ENCODE measurements around the gene CACUL1.

Gene CACUL1

DNA sequence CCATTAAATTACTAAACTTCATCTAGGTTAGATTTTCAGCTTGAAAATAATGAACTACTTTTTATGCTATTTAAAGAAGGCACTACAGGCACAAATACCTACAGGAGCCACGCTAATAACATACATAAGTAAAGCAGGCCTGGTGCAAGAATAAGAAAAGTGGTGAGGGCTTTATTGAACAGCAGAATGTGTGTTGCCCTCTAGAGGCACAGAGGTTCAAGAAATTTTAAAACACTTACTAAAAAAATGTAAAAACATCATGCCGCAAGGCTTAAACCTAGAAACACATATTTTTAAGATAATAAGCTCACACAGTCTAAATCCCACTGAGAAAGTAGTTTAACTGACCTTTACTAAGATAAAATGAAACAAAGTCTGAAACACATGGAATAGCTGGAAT lies 20.3 kb downstream of the CACUL1 start:
- peak; percentile 31 for TF ChIP-seq CTCF (IDR thresholded peaks at IDR 0.05; ENCODE audit: low read depth, low read length)
- H3K4me3 ChIP-seq (replicated peaks in 1 of 2; ENCODE audit: low read depth in 2 of 2, low read length in 2 of 2): no peak overlapping the region
- DNase-seq (ENCODE audit: low read depth in 2 of 2): peak; percentile 19 to 31

- no peak for DNase-seq (ENCODE audit: low read depth in 2 of 2)
- H3K4me3 ChIP-seq (replicated peaks in 1 of 2; ENCODE audit: low read depth in 2 of 2, low read length in 2 of 2): no peak overlapping the region
- no peak for TF ChIP-seq CTCF (IDR thresholded peaks at IDR 0.05; ENCODE audit: low read depth, low read length)
These were observed 22.3 kb downstream of the CACUL1 start for GRCh38 chr10:118732245-118733165.

GRCh38 chr10:118730756-118731456 lies 23.9 kb downstream of the CACUL1 start:
- H3K4me3 ChIP-seq (replicated peaks in 1 of 2; ENCODE audit: low read depth in 2 of 2, low read length in 2 of 2): no peak overlapping the region
- no peak for TF ChIP-seq CTCF (IDR thresholded peaks at IDR 0.05; ENCODE audit: low read depth, low read length)
- DNase-seq (ENCODE audit: low read depth in 2 of 2): no peak

DNA sequence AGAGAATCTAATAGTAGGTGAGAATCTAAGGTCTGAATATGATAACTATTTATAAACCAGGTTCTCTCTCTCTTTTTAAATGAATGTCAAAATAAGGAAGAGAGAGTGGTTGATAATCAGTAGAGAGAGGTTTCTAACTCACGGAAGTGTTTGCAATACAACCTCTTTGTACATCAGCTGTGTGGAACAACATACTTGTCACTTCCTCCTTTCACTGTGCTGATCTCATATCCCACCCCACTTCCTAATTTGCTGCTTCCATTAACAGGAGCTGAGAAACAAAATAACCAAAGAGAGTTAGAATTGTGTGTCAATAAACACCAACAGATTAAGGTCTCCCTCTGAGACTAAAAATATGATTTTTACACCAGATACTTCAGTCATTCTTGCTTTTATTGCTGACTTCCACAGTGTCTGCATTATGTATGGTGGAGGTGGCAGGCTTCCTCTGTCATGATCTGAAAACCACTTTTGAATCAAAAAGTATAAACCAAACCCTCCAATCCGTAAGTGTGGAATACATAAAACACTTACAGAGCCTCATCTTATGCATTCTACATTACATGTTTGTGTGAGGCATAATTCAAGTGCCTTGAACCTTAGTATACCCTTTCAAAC lies 25.0 kb downstream of the CACUL1 start:
- peak in 1 of 2 donors; percentile 36 for DNase-seq (ENCODE audit: low read depth in 2 of 2)
- TF ChIP-seq CTCF (IDR thresholded peaks at IDR 0.05; ENCODE audit: low read depth, low read length): no peak
- H3K4me3 ChIP-seq (replicated peaks in 1 of 2; ENCODE audit: low read depth in 2 of 2, low read length in 2 of 2): no peak overlapping the region

- TF ChIP-seq CTCF (IDR thresholded peaks at IDR 0.05; ENCODE audit: low read depth, low read length): no peak
- DNase-seq (ENCODE audit: low read depth in 2 of 2): no peak
- no peak overlapping the region for H3K4me3 ChIP-seq (replicated peaks in 1 of 2; ENCODE audit: low read depth in 2 of 2, low read length in 2 of 2)
These were observed 25.6 kb downstream of the CACUL1 start for GRCh38 chr10:118729200-118729599.

DNA sequence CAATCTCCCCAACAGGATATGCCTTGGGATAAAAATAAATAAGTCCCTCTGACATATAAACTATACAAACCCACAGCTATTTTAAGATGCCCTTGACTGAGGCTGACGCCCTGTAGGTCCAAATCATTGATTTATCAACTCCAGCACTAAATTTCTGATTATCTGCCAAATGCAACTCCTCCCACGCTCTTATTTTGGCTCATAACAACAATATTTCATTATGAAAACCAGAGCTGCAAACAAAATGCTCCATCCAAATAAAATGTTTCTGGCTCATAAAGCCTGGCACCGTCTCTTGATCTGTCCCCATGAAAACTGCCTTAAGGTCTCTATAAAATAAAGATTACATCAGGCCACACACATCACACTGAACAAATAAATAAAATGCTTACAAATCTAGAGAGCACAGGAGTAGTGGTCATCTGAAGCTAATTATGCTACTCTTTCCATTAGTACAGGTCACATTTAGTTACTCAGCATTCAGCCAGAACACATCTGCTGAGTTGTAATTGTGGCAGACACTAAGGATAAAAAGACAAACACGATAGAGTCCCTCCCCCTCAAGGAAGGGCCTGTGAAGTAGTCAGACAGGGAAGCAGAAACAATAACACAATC lies 28.8 kb downstream of the CACUL1 start:
- no peak for TF ChIP-seq CTCF (IDR thresholded peaks at IDR 0.05; ENCODE audit: low read depth, low read length)
- no peak overlapping the region for H3K4me3 ChIP-seq (replicated peaks in 1 of 2; ENCODE audit: low read depth in 2 of 2, low read length in 2 of 2)
- DNase-seq (ENCODE audit: low read depth in 2 of 2): peak; percentile 30 to 33

All from cardiac fibroblast (primary cell).